Upper lobe of left lung (tissue), 6 donors: ENCODE results near the gene SNX32. TPM values are rescaled to one million over a fixed set of nuclear protein-coding genes. Genes with fewer than 3 reads are reported as not detected.
A peak's percentile ranks its signal among the peaks of the same experiment; 100 is the strongest.

Experiments used
- ATAC-seq, 2 donors: fragments of 200-7000 bp; cut with Tn5 transposase; one replicate each; pipeline ENCODE4 v1.9.1; 2022; ENCODE audit warnings: mild to moderate bottlenecking in 2 of 2, moderate library complexity in 2 of 2; ENCODE audit not compliant: low FRiP score in 2 of 2
- DNase-seq, 2 donors: peaks; one replicate each; pipeline ENCODE4 v3.0.0-alpha.2; 2019 to 2020
- H3K27ac ChIP-seq, 4 donors: fragments of 200-600 bp; sonication (generic); one replicate each; pipeline ENCODE4 v1.5.1; 2016 to 2019
- H3K27me3 ChIP-seq, 4 donors: fragments of 200-600 bp; sonication (generic); one replicate each; pipeline ENCODE4 v1.5.1; 2017 to 2019
- H3K36me3 ChIP-seq, 4 donors: fragments of 200-600 bp; sonication (generic); one replicate each; pipeline ENCODE4 v1.5.1; 2016 to 2019
- H3K4me1 ChIP-seq, 4 donors: fragments of 200-600 bp; sonication (generic); one replicate each; pipeline ENCODE4 v1.5.1; 2018 to 2019
- H3K4me3 ChIP-seq, 4 donors: fragments of 200-600 bp; sonication (generic); one replicate each; pipeline ENCODE4 v1.5.1; 2017 to 2019; ENCODE audit warnings: mild to moderate bottlenecking in 2 of 4, moderate library complexity in 1 of 4
- H3K9me3 ChIP-seq, 4 donors: fragments of 200-600 bp; sonication (generic); one replicate each; pipeline ENCODE4 v1.5.1; 2018 to 2019
- CTCF ChIP-seq, 6 experiments: fragments of 450-650 bp in 4 of 6; fragments of 200-600 bp in 2 of 6; sonication (generic) in 2 of 6; IDR thresholded peaks; one replicate each; pipeline ENCODE4 v1.5.1; 2016 to 2019; ENCODE audit warnings: antibody characterized with exemption in 6 of 6
- EP300 ChIP-seq, 4 donors: sonication (generic); formaldehyde crosslinking; IDR thresholded peaks; one replicate each; pipeline ENCODE4 v1.5.1; 2017; ENCODE audit warnings: antibody characterized with exemption in 4 of 4, control low read depth in 2 of 4
- POLR2A ChIP-seq, 4 donors: fragments of 450-650 bp; IDR thresholded peaks; one replicate each; pipeline ENCODE4 v1.5.1; 2016 to 2017; ENCODE audit warnings: antibody characterized with exemption in 4 of 4, mild to moderate bottlenecking in 2 of 4
- POLR2AphosphoS5 ChIP-seq, 2 donors: sonication (generic); formaldehyde crosslinking; IDR thresholded peaks; one replicate each; pipeline ENCODE4 v1.5.1; 2017; ENCODE audit warnings: antibody characterized with exemption in 2 of 2
- WGBS, 2 donors: methylation state at CpG; one replicate each; pipeline ENCODE4 v1.1.5; 2017 to 2018; 5-methylcytosine and 5-hydroxymethylcytosine counted together
- total RNA-seq, 6 donors: library from RNA; depleted of rRNA in 4 of 6; stranded (reverse); fragments of >200 nt in 4 of 6; gene quantifications; one replicate each; pipeline versions ENCODE4 v1.1.0 to v1.2.1, GENCODE V29; 2016 to 2021
- donor health status: DM: no; HTN: no; CAD: no; lungs with moderate emphysema.
- donor health status: DM: no; HTN: yes; CAD: no; lungs with severe emphysema.

Gene SNX32
- total RNA-seq, 6 donors from 2014 or later, result 0.37 to 0.69 TPM; not detected in 4

- no peaks in the 10 kb centered on the region for H3K9me3 ChIP-seq
- WGBS, 2 donors, result 2 to 8% methylated on average over 10 to 49 of the region's 57 CpGs
- H3K27me3 ChIP-seq, result no peaks in the 10 kb centered on the region
- peak overlapping the region; percentile 66 to 98 (median 84) for H3K4me3 ChIP-seq
- DNase-seq, result peak; percentile 90 to 95
- H3K27ac ChIP-seq, result peak overlapping the region; percentile 90 to 99 (median 96)
- peaks cover 19 to 49% (median 43%) of the 10 kb centered on the region in 4 donors for H3K36me3 ChIP-seq
- ATAC-seq, result peak; percentile 69 to 74
- peaks cover 29 to 60% (median 42%) of the 10 kb centered on the region in 4 donors for H3K4me1 ChIP-seq
- TF ChIP-seq EP300 (IDR thresholded peaks at IDR 0.05) (peak in 2 of 4 donors; percentile 13 to 61), POLR2A (IDR thresholded peaks at IDR 0.05) (peak in 3 of 4 donors; percentile 18 to 80 (median 52)), CTCF (IDR thresholded peaks at IDR 0.05) (peak in 1 of 6 experiments; percentile 16), POLR2AphosphoS5 (IDR thresholded peaks at IDR 0.05) (peak; percentile 83 to 88)
These were observed 23.1 kb downstream of the SNX32 start for GRCh38 chr11:65856689-65857499.

- Histone ChIP-seq H3K27ac (peak overlapping the region; percentile 90 to 99 (median 96)), H3K36me3 (peaks cover 18 to 49% (median 43%) of the 10 kb centered on the region in 4 donors), H3K4me1 (peaks cover 30 to 64% (median 45%) of the 10 kb centered on the region in 4 donors), H3K9me3 (no peaks in the 10 kb centered on the region), H3K4me3 (peak overlapping the region; percentile 66 to 98 (median 84)), H3K27me3 (no peaks in the 10 kb centered on the region)
- TF ChIP-seq POLR2A (IDR thresholded peaks at IDR 0.05), result no peak
- no peak for TF ChIP-seq POLR2AphosphoS5 (IDR thresholded peaks at IDR 0.05)
- no peak for TF ChIP-seq EP300 (IDR thresholded peaks at IDR 0.05)
- peak in 1 of 6 experiments; percentile 13 for TF ChIP-seq CTCF (IDR thresholded peaks at IDR 0.05)
- DNase-seq (peak in 1 of 2 donors; percentile 93), ATAC-seq (no peak)
- WGBS, 2 donors, result 0% methylated on average over 8 to 11 of the region's 49 CpGs
These were observed 23.7 kb downstream of the SNX32 start for GRCh38 chr11:65857500-65857852.

GRCh38 chr11:65857853-65858680 is 24.3 kb downstream of the SNX32 start, which contains the start of gene CFL1:
Gene CFL1 (minus strand): TSS chr11:65858180. CDS start chr11:65858099, 81 bp downstream.
- H3K4me3 ChIP-seq, result peak within 1 kb of the TSS; percentile 66 to 98 (median 84)
- H3K36me3 ChIP-seq, result peaks cover 13 to 49% (median 43%) of the 10 kb centered on the region in 4 donors
- ATAC-seq, result peak; percentile 85 to 92
- H3K27ac ChIP-seq, result peak within 1 kb of the TSS; percentile 90 to 99 (median 96)
- WGBS, 2 donors, result 0% methylated on average over 7 to 34 of the region's 92 CpGs
- peak; percentile 99 to 100 for DNase-seq
- H3K4me1 ChIP-seq, result peaks cover 30 to 62% (median 47%) of the 10 kb centered on the region in 4 donors
- TF ChIP-seq EP300 (IDR thresholded peaks at IDR 0.05), result peak in 1 of 4 donors; percentile 65
- TF ChIP-seq CTCF (IDR thresholded peaks at IDR 0.05), result peak in 1 of 6 experiments; percentile 22
- TF ChIP-seq POLR2A (IDR thresholded peaks at IDR 0.05), result peak; percentile 99
- peak; percentile 98 for TF ChIP-seq POLR2AphosphoS5 (IDR thresholded peaks at IDR 0.05)
- no peaks in the 10 kb centered on the region for H3K9me3 ChIP-seq
- no peaks in the 10 kb centered on the region for H3K27me3 ChIP-seq

GRCh38 chr11:65858681-65859087 is 24.9 kb downstream of the SNX32 start:
- no peak for ATAC-seq
- peaks cover 13 to 49% (median 43%) of the 10 kb centered on the region in 4 donors for H3K36me3 ChIP-seq
- no peak for TF ChIP-seq EP300 (IDR thresholded peaks at IDR 0.05)
- no peak for TF ChIP-seq POLR2A (IDR thresholded peaks at IDR 0.05)
- TF ChIP-seq CTCF (IDR thresholded peaks at IDR 0.05), result no peak
- no peak for TF ChIP-seq POLR2AphosphoS5 (IDR thresholded peaks at IDR 0.05)
- H3K27me3 ChIP-seq, result no peaks in the 10 kb centered on the region
- DNase-seq, result no peak
- peak overlapping the region; percentile 90 to 99 (median 96) for H3K27ac ChIP-seq
- 0 to 1% methylated on average over 10 of the region's 10 CpGs for WGBS, 2 donors
- peak overlapping the region; percentile 62 to 98 (median 72) for H3K4me3 ChIP-seq
- no peaks in the 10 kb centered on the region for H3K9me3 ChIP-seq
- peaks cover 30 to 67% (median 46%) of the 10 kb centered on the region in 4 donors for H3K4me1 ChIP-seq
